Measurements from ENCODE around the gene CYB5R4.

DNA sequence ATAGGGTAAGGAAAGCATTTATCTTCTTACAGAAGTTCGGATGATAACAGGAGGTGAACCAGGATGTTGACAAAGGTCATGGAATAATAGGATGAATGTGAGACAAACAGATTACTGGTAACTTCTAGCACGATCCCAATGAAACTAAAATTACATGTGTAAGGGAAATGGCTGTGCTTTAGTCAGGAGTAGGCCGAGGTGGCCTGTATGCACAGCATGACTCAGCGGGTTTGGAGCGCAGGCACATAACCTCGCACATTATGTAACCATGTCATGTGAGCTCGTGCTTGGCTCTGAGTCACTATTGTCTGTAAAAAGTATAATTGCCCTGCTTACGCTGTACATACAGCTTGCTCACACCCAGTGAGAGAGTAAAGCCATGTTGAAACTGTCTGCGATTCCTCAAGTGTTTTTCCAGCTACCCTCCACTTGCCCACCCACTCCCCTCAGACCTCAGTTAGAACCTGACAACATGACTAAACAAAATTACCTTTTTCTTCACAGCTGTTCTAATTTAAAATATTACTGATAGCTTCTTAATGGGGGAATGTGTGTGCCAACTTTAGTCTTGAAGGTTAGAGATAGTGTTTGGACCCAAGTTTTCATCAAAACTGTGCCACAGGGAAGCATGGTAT is 8.2 kb downstream of the CYB5R4 start:
- TF ChIP-seq CTCF (IDR thresholded peaks at IDR 0.05; ENCODE audit: low read depth, low read length) (no peak), EZH2phosphoT487 (IDR thresholded peaks at IDR 0.05; ENCODE audit: low read depth) (no peak)
